K562 (cell line): ENCODE data around the gene ZMYND19. TPM values are rescaled to one million over a fixed set of nuclear protein-coding genes. Genes with fewer than 3 reads are reported as not detected.

Experiments
- ATAC-seq: fragments of 200-7000 bp; cut with Tn5 transposase; 3 replicates; pipeline ENCODE4 v1.9.1; 2020; ENCODE audit warnings: moderate library complexity
- BruUV-seq: library from RNA; stranded (reverse); fragments of 400-500 nt; replicated peaks from 2 replicates; lab custom pipeline; 2021; lab: Mats Ljungman, UMichigan
- CTCF ChIA-PET: fragments of 300-600 bp; formaldehyde crosslinking; extraction: SDS; loops from one replicate; lab custom pipeline; 2021; ENCODE audit warnings: low intra/inter-chr PET ratio; lab: Yijun Ruan, JAX
- POLR2A ChIA-PET: fragments of 300-600, 350-650 bp; sonication (Branson Sonifier 250); formaldehyde crosslinking; extraction: SDS; loops from one replicate; lab custom pipeline; 2021; ENCODE audit warnings: antibody characterized with exemption, inconsistent platforms; lab: Yijun Ruan, JAX
- DNase-seq, 4 experiments: peaks; one replicate each; pipeline versions ENCODE4 v3.0.0 to v3.0.0-alpha.2; 2011 to 2018; ENCODE audit warnings: low spot score in 3 of 4, mixed read lengths in 3 of 4; ENCODE audit errors: extremely low read depth in 1 of 4
- FAIRE-seq: peaks from 2 replicates; lab custom pipeline; 2011; peaks lifted over from hg19 to GRCh38; lab: Jason Lieb, UNC
- H2AFZ ChIP-seq: 2 replicates; pipeline ENCODE4 v1.6.0; 2011; ENCODE audit warnings: low read depth, low read length, control low read depth, inconsistent platforms
- H3K27ac ChIP-seq: fragments of 200-600 bp; 3 replicates; pipeline ENCODE4 v1.8.0; 2011; ENCODE audit warnings: low read depth, mild to moderate bottlenecking, control low read depth, inconsistent platforms, low read length, moderate library complexity, mixed read lengths; ENCODE audit errors: extremely low read depth
- H3K27me3 ChIP-seq, 2 experiments: fragments of 300-600 bp in 1 of 2; 2 replicates in 1 of 2; 3 replicates in 1 of 2; pipeline versions ENCODE4 v1.6.0 to v1.8.0; 2011; ENCODE audit warnings: inconsistent platforms in 2 of 2, low read length in 2 of 2, mild to moderate bottlenecking in 1 of 2, mixed read lengths in 1 of 2, moderate library complexity in 1 of 2; ENCODE audit not compliant: control insufficient read depth in 2 of 2, insufficient read depth in 2 of 2
- H3K36me3 ChIP-seq: fragments of 300-600 bp; 3 replicates; pipeline ENCODE4 v1.8.0; 2011; ENCODE audit warnings: mild to moderate bottlenecking, low read length, inconsistent platforms; ENCODE audit not compliant: control insufficient read depth, insufficient read depth
- H3K4me1 ChIP-seq, 2 experiments: fragments of 200-600 bp in 1 of 2; replicated peaks in 1 of 2; 2 replicates in 1 of 2; 3 replicates in 1 of 2; pipeline versions ENCODE4 v1.5.1 to v1.8.0; 2011; ENCODE audit warnings: inconsistent platforms in 2 of 2, low read length in 2 of 2, mild to moderate bottlenecking in 1 of 2, mixed read lengths in 1 of 2, moderate library complexity in 1 of 2; ENCODE audit not compliant: control insufficient read depth in 2 of 2, insufficient read depth in 2 of 2
- H3K4me2 ChIP-seq: 2 replicates; pipeline ENCODE4 v1.6.1; 2011; ENCODE audit warnings: low read length, control low read depth, inconsistent platforms, mixed read lengths; ENCODE audit not compliant: insufficient read depth
- H3K4me3 ChIP-seq: fragments of 200-600 bp; sonication (generic), shearing (Covaris generic); 2 replicates; pipeline ENCODE4 v1.5.1; 2016; ENCODE audit warnings: control low read depth, inconsistent platforms
- H3K79me2 ChIP-seq: fragments of 200-600 bp; 3 replicates; pipeline ENCODE4 v1.8.0; 2011; ENCODE audit warnings: low read length, inconsistent platforms; ENCODE audit not compliant: control insufficient read depth, insufficient read depth
- H3K9ac ChIP-seq, 2 experiments: 2 replicates each; pipeline versions ENCODE4 v1.6.0 to v1.6.1; 2011; ENCODE audit warnings: low read depth in 2 of 2, low read length in 2 of 2, control low read depth in 1 of 2, inconsistent platforms in 1 of 2, mild to moderate bottlenecking in 1 of 2, mixed read lengths in 1 of 2; ENCODE audit not compliant: insufficient read depth in 1 of 2
- H3K9me1 ChIP-seq: one replicate; pipeline ENCODE4 v1.6.0; 2011; ENCODE audit warnings: inconsistent platforms, mild to moderate bottlenecking, low read length, moderate library complexity; ENCODE audit not compliant: control insufficient read depth, insufficient read depth
- H3K9me3 ChIP-seq: replicated peaks from 2 replicates; pipeline ENCODE4 v1.5.1; 2011; ENCODE audit warnings: low read depth, low read length, inconsistent platforms; ENCODE audit not compliant: control insufficient read depth, insufficient read depth
- H4K20me1 ChIP-seq: replicated peaks from 2 replicates; pipeline ENCODE4 v1.6.1; 2011; ENCODE audit warnings: low read length, inconsistent platforms, mixed read lengths; ENCODE audit not compliant: control insufficient read depth, insufficient read depth
- CBFA2T2 ChIP-seq: fragments of 450-650 bp; conservative IDR thresholded peaks from 2 replicates; pipeline ENCODE4 v1.6.1; 2017; ENCODE audit warnings: mild to moderate bottlenecking
- FOXK2 ChIP-seq, 2 experiments: fragments of 450-650 bp; IDR thresholded peaks in 1 of 2; conservative IDR thresholded peaks in 1 of 2; 2 replicates each; pipeline ENCODE4 v1.6.1; 2016; ENCODE audit warnings: low read depth in 2 of 2, mild to moderate bottlenecking in 1 of 2
- MBD2 ChIP-seq: sonication (generic); IDR thresholded peaks from 2 replicates; pipeline ENCODE4 v1.6.1; 2016; ENCODE audit warnings: low read depth, borderline replicate concordance
- MLLT1 ChIP-seq, 2 experiments: fragments of 450-650 bp; IDR thresholded peaks; 2 replicates each; pipeline ENCODE4 v1.6.1; 2016
- SIN3A ChIP-seq, 2 experiments: fragments of 150-350 bp in 1 of 2; IDR thresholded peaks; 2 replicates each; pipeline ENCODE4 v1.6.1; 2011 to 2016; ENCODE audit warnings: borderline replicate concordance in 2 of 2, low read depth in 2 of 2, low read length in 2 of 2, mild to moderate bottlenecking in 2 of 2, moderate library complexity in 2 of 2; ENCODE audit not compliant: control insufficient read depth in 1 of 2
- SRSF1 ChIP-seq: fragments of 200-400 bp; formaldehyde crosslinking; IDR thresholded peaks from 2 replicates; pipeline ENCODE4 v1.6.1; 2017; ENCODE audit warnings: mild to moderate bottlenecking, low read depth, low read length, moderate library complexity
- TAL1 ChIP-seq: fragments of 450-650 bp; IDR thresholded peaks from 2 replicates; pipeline ENCODE4 v1.6.1; 2016; ENCODE audit warnings: mild to moderate bottlenecking
- THAP12 ChIP-seq: fragments of 250-450 bp; sonication (Bioruptor Pico); IDR thresholded peaks from 2 replicates; pipeline ENCODE4 v1.9.0; 2021; ENCODE audit warnings: mild to moderate bottlenecking, inconsistent platforms
- ZBTB7A ChIP-seq: IDR thresholded peaks from 2 replicates; pipeline ENCODE4 v1.6.1; 2011; ENCODE audit warnings: low read depth, mild to moderate bottlenecking, low read length, moderate library complexity, borderline replicate concordance; ENCODE audit not compliant: control insufficient read depth
- ZFX ChIP-seq: sonication (generic); formaldehyde crosslinking; IDR thresholded peaks from 2 replicates; pipeline ENCODE4 v1.8.0; 2022; ENCODE audit warnings: mild to moderate bottlenecking, missing genetic modification reagents, moderate library complexity
- ZNF3 ChIP-seq: fragments of 250-450 bp; sonication (Bioruptor Pico); IDR thresholded peaks from 2 replicates; pipeline ENCODE4 v1.5.0; 2021; ENCODE audit warnings: mild to moderate bottlenecking, moderate library complexity
- ZNF445 ChIP-seq: fragments of 250-450 bp; sonication (Bioruptor Pico); IDR thresholded peaks from 2 replicates; pipeline ENCODE4 v1.4.0; 2020; ENCODE audit warnings: low read depth, mild to moderate bottlenecking, moderate library complexity
- ZNF561 ChIP-seq: fragments of 450-650 bp; formaldehyde crosslinking; conservative IDR thresholded peaks from 2 replicates; pipeline ENCODE4 v1.4.0; 2020; ENCODE audit warnings: mild to moderate bottlenecking, moderate library complexity
- ZNF592 ChIP-seq: fragments of 450-650 bp; IDR thresholded peaks from 2 replicates; pipeline ENCODE4 v1.6.1; 2017; ENCODE audit warnings: antibody characterized with exemption, mild to moderate bottlenecking
- WGBS: fragments of 100-300 bp; shearing (Covaris generic); methylation state at CpG from one replicate; pipeline ENCODE4 v1.1.6; 2016; ENCODE audit warnings: low coverage, mixed read lengths; ENCODE audit not compliant: insufficient coverage; ENCODE audit errors: missing lambda C conversion rate; 5-methylcytosine and 5-hydroxymethylcytosine counted together
- in situ Hi-C: fragments of 300-500 bp; cut with MboI; formaldehyde crosslinking; loops from 4 replicates; pipeline ENCODE4 v1.15.0; 2018; ENCODE audit warnings: inconsistent platforms, mixed read lengths
- intact Hi-C: fragments of 100-400 bp; cut with micrococcal nuclease; formaldehyde crosslinking; loops from 2 replicates; pipeline ENCODE4 v1.14.2; 2022
- polyA plus RNA-seq, 8 experiments: library from polyadenylated mRNA; depleted of rRNA in 4 of 8; stranded (reverse) in 5 of 8; unstranded in 3 of 8; fragments of >200 nt; fragmentation: Nextera tagmentation in 2 of 8; fragmentation: Illumina TruSeq in 1 of 8; extraction: Ambion mirVana in 2 of 8; extraction: Trizol in 1 of 8; gene quantifications; 2 replicates each; pipeline versions ENCODE4 v1.2.1 to v1.2.3, GENCODE V29; 2011 to 2014; ENCODE audit warnings: inconsistent platforms in 1 of 8, missing spikeins in 1 of 8
- total RNA-seq, 7 experiments: library from RNA; depleted of rRNA in 6 of 7; stranded (reverse); fragments of >200 nt in 6 of 7; fragmentation: Illumina TruSeq in 2 of 7; extraction: Trizol in 2 of 7; gene quantifications; 2 replicates each; pipeline versions ENCODE4 v1.2.1 to v1.2.3, GENCODE V29; 2011 to 2021; ENCODE audit warnings: low replicate concordance in 1 of 7

The ZMYND19 gene
- total and polyA plus RNA-seq, 9 of the 15 experiments (the other 6 are each of a cell fraction or from before 2014, with no cell fraction given) = 1.0 to 86.7 (median 44.0) TPM

GRCh38 chr9:137579259-137579604 lies 11.1 kb downstream of the ZMYND19 start:
- H3K4me3 ChIP-seq = peak overlapping the region; percentile 100
- H3K27ac ChIP-seq = peak overlapping the region; percentile 76
- H3K9me3 ChIP-seq = no peaks in the 10 kb centered on the region
- H3K9me1 ChIP-seq = peaks cover 15% of the 10 kb centered on the region
- H3K9ac ChIP-seq = peak overlapping the region; percentile 92 to 99
- H3K36me3 ChIP-seq = peaks cover 76% of the 10 kb centered on the region
- peak overlapping the region; percentile 82 for H2AFZ ChIP-seq
- peak overlapping the region; percentile 96 for H3K4me2 ChIP-seq
- 15% methylated on average over 19 of the region's 19 CpGs for WGBS
- POLR2A ChIA-PET = interaction anchor here (0.7 to 1.2 kb wide), 3 partner anchors 8 to 24 kb away, joined by 3 to 6 read pairs (median 3); no protein-coding TSS in a partner anchor
- CTCF ChIA-PET = interaction anchor here (0.6 to 1.0 kb wide), 2 partner anchors 28 to 44 kb away, joined by 3 to 4 read pairs; partner anchors contain the start of gene MRPL41
- peaks cover 27 to 66% of the 10 kb centered on the region in 2 experiments for H3K4me1 ChIP-seq
- H3K27me3 ChIP-seq = no peaks in the 10 kb centered on the region
- in situ Hi-C loops (no loop called here), intact Hi-C loops (no loop called here)
- TSS peak; percentile 83 for BruUV-seq
- H3K79me2 ChIP-seq = peaks cover 44% of the 10 kb centered on the region
- no peak for DNase-seq
- peak; percentile 42; the same call in 1 of the 3 replicates for ATAC-seq
- H4K20me1 ChIP-seq = peaks cover 4% of the 10 kb centered on the region; the same call in 1 of the 2 replicates
- no peak for FAIRE-seq
- TF ChIP-seq ZNF592 (0 out of 2 replicates have a peak, but pooled peaks have one; percentile 8), ZNF561 (CRISPR knock-in tag) (no peak), MLLT1 (IDR thresholded peaks at IDR 0.05) (0 out of 4 replicates have a peak, but pooled peaks of 1 of the 2 experiments have one; percentile 1), FOXK2 (conservative IDR thresholded peaks at IDR 0.05 in 1 of 2, IDR thresholded peaks at IDR 0.05 in 1 of 2; ENCODE audit: low read depth in 2 of 2) (0 out of 4 replicates have a peak, but pooled peaks of 1 of the 2 experiments have one; percentile 2), ZFX (CRISPR knock-in tag) (peak; percentile 82; the same call in 1 of the 2 replicates), SIN3A (IDR thresholded peaks at IDR 0.05; ENCODE audit: borderline replicate concordance in 2 of 2, control insufficient read depth in 1 of 2, low read depth in 2 of 2, low read length in 2 of 2) (no peak), ZBTB7A (0 out of 2 replicates have a peak, but pooled peaks have one; percentile 2), THAP12 (CRISPR knock-in tag) (no peak), CBFA2T2 (no peak), ZNF3 (no peak), MBD2 (no peak), SRSF1 (0 out of 2 replicates have a peak, but pooled peaks have one; percentile 10), TAL1 (no peak), ZNF445 (CRISPR knock-in tag) (no peak)
